HAP-1 (cell line): ENCODE data around the gene YTHDC1.

ENCODE experiments used
- DNase-seq, 2 experiments: peaks; one replicate each; pipeline ENCODE4 v3.0.0-alpha.2; 2016 to 2020; ENCODE audit warnings: low spot score in 2 of 2
- H3K27me3 ChIP-seq: fragments of 250-450 bp; sonication (Bioruptor Pico); 2 replicates; pipeline ENCODE4 v1.5.1; 2020; ENCODE audit warnings: low read depth, mild to moderate bottlenecking, moderate library complexity
- H3K36me3 ChIP-seq: fragments of 250-450 bp; sonication (Bioruptor Pico); replicated peaks from 2 replicates; pipeline ENCODE4 v1.5.1; 2020; ENCODE audit warnings: mild to moderate bottlenecking
- H3K4me1 ChIP-seq: fragments of 250-450 bp; sonication (Bioruptor Pico); 2 replicates; pipeline ENCODE4 v1.5.1; 2020; ENCODE audit warnings: mild to moderate bottlenecking
- H3K4me3 ChIP-seq: fragments of 250-450 bp; sonication (Bioruptor Pico); 2 replicates; pipeline ENCODE4 v1.5.1; 2020; ENCODE audit warnings: mild to moderate bottlenecking, moderate library complexity
- H3K9me3 ChIP-seq: fragments of 250-450 bp; sonication (Bioruptor Pico); 2 replicates; pipeline ENCODE4 v1.5.1; 2020; ENCODE audit warnings: mild to moderate bottlenecking, moderate library complexity
- in situ Hi-C: fragments of 300-500 bp; cut with MboI; formaldehyde crosslinking; loops from 3 replicates; pipeline ENCODE4 v1.14.3; 2020; ENCODE audit warnings: low sequenced_read_pairs, inconsistent platforms, mixed read lengths

Gene YTHDC1

GRCh38 chr4:68267433-68267944, 82.4 kb downstream of the YTHDC1 start:
- no peaks in the 10 kb centered on the region for H3K9me3 ChIP-seq
- in situ Hi-C loops = loop anchor here (25.0 kb wide), 1 partner anchor 895 kb away; no protein-coding TSS in a partner anchor
- no peak for DNase-seq
- no peaks in the 10 kb centered on the region for H3K36me3 ChIP-seq
- no peaks in the 10 kb centered on the region for H3K27me3 ChIP-seq
- H3K4me3 ChIP-seq = no peak overlapping the region
- peaks cover 2% of the 10 kb centered on the region for H3K4me1 ChIP-seq

GRCh38 chr4:68264875-68265565, 84.9 kb downstream of the YTHDC1 start:
- in situ Hi-C loops = loop anchor here (25.0 kb wide), 1 partner anchor 897 kb away; no protein-coding TSS in a partner anchor
- no peak for DNase-seq
- H3K36me3 ChIP-seq = no peaks in the 10 kb centered on the region

More at GRCh38 chr4:68264875-68265565, 84.9 kb downstream of the YTHDC1 start:
- Histone ChIP-seq H3K4me3 (no peak overlapping the region), H3K27me3 (no peaks in the 10 kb centered on the region), H3K4me1 (no peaks in the 10 kb centered on the region), H3K9me3 (no peaks in the 10 kb centered on the region)
